ENCODE data around the gene AKR1C4.
"Not testable (repeated sequence)": the region's sequence is repeated elsewhere in the genome, so short reads cannot be mapped to it uniquely, and the experiment has no call there.

The AKR1C4 gene

GRCh38 chr10:5199398-5199797, 2.8 kb downstream of the AKR1C4 start:
- DNase-seq: no peak

GRCh38 chr10:5206799-5207198, 10.2 kb downstream of the AKR1C4 start:
- no peak for DNase-seq

GRCh38 chr10:5209776-5210175, 13.1 kb downstream of the AKR1C4 start:
- DNase-seq: not testable (repeated sequence)

- not testable (repeated sequence) for DNase-seq
Measured at GRCh38 chr10:5210261-5210660, 13.6 kb downstream of the AKR1C4 start.

GRCh38 chr10:5211696-5212536, 15.3 kb downstream of the AKR1C4 start:
- DNase-seq: no peak

- no peak for DNase-seq
Measured at GRCh38 chr10:5216801-5217200, 20.2 kb downstream of the AKR1C4 start.

GRCh38 chr10:5219262-5219661, 22.6 kb downstream of the AKR1C4 start:
- DNase-seq: no peak

GRCh38 chr10:5222942-5223341, 26.3 kb downstream of the AKR1C4 start:
- DNase-seq: not testable (repeated sequence)

- DNase-seq: no peak
Measured at GRCh38 chr10:5229019-5229418, 32.4 kb downstream of the AKR1C4 start.

- no peak for DNase-seq
Measured at GRCh38 chr10:5233324-5233723, 36.7 kb downstream of the AKR1C4 start.

- DNase-seq: peak in 1 of 58 donors; percentile 2
Measured at GRCh38 chr10:5234106-5234860, 37.6 kb downstream of the AKR1C4 start.

GRCh38 chr10:5237541-5237940, 40.9 kb downstream of the AKR1C4 start:
- not testable (repeated sequence) for DNase-seq

- DNase-seq: no peak
Measured at GRCh38 chr10:5242585-5242984, 45.9 kb downstream of the AKR1C4 start.

- no peak for DNase-seq
Measured at GRCh38 chr10:5243521-5243987, 46.9 kb downstream of the AKR1C4 start.

- DNase-seq: no peak
Measured at GRCh38 chr10:5252177-5253037, 55.8 kb downstream of the AKR1C4 start.

- DNase-seq: no peak
Measured at GRCh38 chr10:5254488-5254887, 57.9 kb downstream of the AKR1C4 start.

- DNase-seq: not testable (repeated sequence)
Measured at GRCh38 chr10:5257768-5258167, 61.1 kb downstream of the AKR1C4 start.

- no peak for DNase-seq
Measured at GRCh38 chr10:5259132-5259951, 62.7 kb downstream of the AKR1C4 start.

GRCh38 chr10:5259952-5260578, 63.4 kb downstream of the AKR1C4 start:
- DNase-seq: no peak

- no peak for DNase-seq
Measured at GRCh38 chr10:5260828-5261227, 64.2 kb downstream of the AKR1C4 start.
